ENCODE results near the gene UBE3C.

DNA sequence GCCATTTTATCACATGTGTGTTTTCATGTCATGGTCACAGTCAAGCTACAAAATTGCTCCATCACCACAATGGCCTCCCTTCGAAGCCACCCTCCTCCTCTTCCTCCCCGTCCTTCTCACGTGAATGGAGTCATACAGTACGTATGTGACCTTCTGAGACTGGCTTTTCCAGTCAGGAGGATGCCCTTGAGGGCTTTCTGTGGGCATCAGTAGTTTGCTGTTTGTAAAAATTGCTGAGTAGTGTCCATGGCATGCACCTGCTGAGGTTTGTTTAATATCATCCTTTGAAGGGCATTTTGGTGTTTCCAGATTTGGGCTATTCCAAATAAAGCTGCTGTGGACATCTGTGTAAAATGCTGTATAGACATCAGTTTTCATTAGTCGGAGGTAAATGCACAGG lies 5.9 kb upstream of the UBE3C start:
- TF ChIP-seq CTCF (IDR thresholded peaks at IDR 0.05) (no peak), POLR2A (IDR thresholded peaks at IDR 0.05) (no peak)
